GM19452 (cell line): ENCODE data around the gene ROR1.
A peak's percentile ranks its signal among the peaks of the same experiment; 100 is the strongest.

ENCODE experiments used
- ATAC-seq: cut with Tn5 transposase; IDR thresholded peaks from one replicate; pipeline ENCODE4 v1.9.1; 2021; ENCODE audit not compliant: unreplicated experiment

Gene ROR1

GRCh38 chr1:64124704-64125440, 351.1 kb downstream of the ROR1 start:
- ATAC-seq: no peak

- ATAC-seq: no peak
Observed at GRCh38 chr1:64126581-64126980, 352.8 kb downstream of the ROR1 start.

- ATAC-seq: no peak
Observed at GRCh38 chr1:64127297-64127696, 353.5 kb downstream of the ROR1 start.

- ATAC-seq: no peak
Observed at GRCh38 chr1:64129701-64130100, 355.9 kb downstream of the ROR1 start.

- ATAC-seq: no peak
Observed at GRCh38 chr1:64131155-64131554, 357.3 kb downstream of the ROR1 start.

- no peak for ATAC-seq
Observed at GRCh38 chr1:64133036-64133435, 359.2 kb downstream of the ROR1 start.

- no peak for ATAC-seq
Observed at GRCh38 chr1:64135462-64136223, 361.8 kb downstream of the ROR1 start.

- no peak for ATAC-seq
Observed at GRCh38 chr1:64136296-64136695, 362.5 kb downstream of the ROR1 start.

- peak; percentile 78 for ATAC-seq
Observed at GRCh38 chr1:64136752-64137411, 363.1 kb downstream of the ROR1 start.

GRCh38 chr1:64137412-64137803, 363.6 kb downstream of the ROR1 start:
- no peak for ATAC-seq

GRCh38 chr1:64139877-64140276, 366.1 kb downstream of the ROR1 start:
- no peak for ATAC-seq

GRCh38 chr1:64140596-64140995, 366.8 kb downstream of the ROR1 start:
- ATAC-seq: no peak

GRCh38 chr1:64147045-64147724, 373.4 kb downstream of the ROR1 start:
- no peak for ATAC-seq

- no peak for ATAC-seq
Observed at GRCh38 chr1:64147759-64148158, 373.9 kb downstream of the ROR1 start.

GRCh38 chr1:64150266-64150665, 376.4 kb downstream of the ROR1 start:
- no peak for ATAC-seq

GRCh38 chr1:64150729-64151230, 377.0 kb downstream of the ROR1 start:
- ATAC-seq: no peak

- no peak for ATAC-seq
Observed at GRCh38 chr1:64155278-64155677, 381.5 kb downstream of the ROR1 start.

GRCh38 chr1:64161357-64161941, 387.6 kb downstream of the ROR1 start:
- ATAC-seq: no peak

GRCh38 chr1:64162151-64162550, 388.3 kb downstream of the ROR1 start:
- ATAC-seq: no peak

- ATAC-seq: no peak
Observed at GRCh38 chr1:64162804-64163203, 389.0 kb downstream of the ROR1 start.

GRCh38 chr1:64163431-64163830, 389.6 kb downstream of the ROR1 start:
- ATAC-seq: no peak
